HG03378 (cell line): ENCODE data around the gene KLC1.

ENCODE experiments used
- ATAC-seq: cut with Tn5 transposase; IDR thresholded peaks from one replicate; pipeline ENCODE4 v1.9.1; 2021; ENCODE audit warnings: mild to moderate bottlenecking, moderate library complexity; ENCODE audit not compliant: unreplicated experiment

KLC1 gene

GRCh38 chr14:103688906-103689902 is 60.2 kb downstream of the KLC1 start:
- ATAC-seq: no peak

- no peak for ATAC-seq
Measured at GRCh38 chr14:103690332-103690731, 61.3 kb downstream of the KLC1 start.

GRCh38 chr14:103691655-103692054 is 62.6 kb downstream of the KLC1 start:
- peak; percentile 53 for ATAC-seq

- ATAC-seq: peak; percentile 15
Measured at GRCh38 chr14:103692159-103692558, 63.1 kb downstream of the KLC1 start.

GRCh38 chr14:103692871-103693270 is 63.9 kb downstream of the KLC1 start:
- ATAC-seq: no peak

- ATAC-seq: no peak
Measured at GRCh38 chr14:103693515-103693914, 64.5 kb downstream of the KLC1 start.

GRCh38 chr14:103694572-103695026 is 65.6 kb downstream of the KLC1 start:
- no peak for ATAC-seq

- ATAC-seq: no peak
Measured at GRCh38 chr14:103695296-103696069, 66.5 kb downstream of the KLC1 start.

- ATAC-seq: no peak
Measured at GRCh38 chr14:103696070-103696402, 67.0 kb downstream of the KLC1 start.

GRCh38 chr14:103696466-103697071 is 67.6 kb downstream of the KLC1 start:
- ATAC-seq: no peak

- ATAC-seq: no peak
Measured at GRCh38 chr14:103697206-103697602, 68.2 kb downstream of the KLC1 start.

GRCh38 chr14:103697603-103698379 is 68.8 kb downstream of the KLC1 start:
- no peak for ATAC-seq

- ATAC-seq: no peak
Measured at GRCh38 chr14:103698380-103699260, 69.6 kb downstream of the KLC1 start.

GRCh38 chr14:103699261-103699661 is 70.2 kb downstream of the KLC1 start:
- no peak for ATAC-seq

- no peak for ATAC-seq
Measured at GRCh38 chr14:103699901-103700752, 71.1 kb downstream of the KLC1 start.

- no peak for ATAC-seq
Measured at GRCh38 chr14:103700753-103701490, 71.9 kb downstream of the KLC1 start.

- ATAC-seq: no peak
Measured at GRCh38 chr14:103702095-103702494, 73.1 kb downstream of the KLC1 start.
